Fibroblast of skin of left quadriceps (primary cell): ENCODE results near the gene PXDN.

Experiments
- DNase-seq, 2 experiments: peaks; one replicate each; pipeline ENCODE4 v3.0.0-alpha.2; 2013; ENCODE audit warnings: low read depth in 2 of 2

PXDN gene

GRCh38 chr2:1599301-1600085, 144.8 kb downstream of the PXDN start:
- no peak for DNase-seq

GRCh38 chr2:1598800-1599199, 145.5 kb downstream of the PXDN start:
- no peak for DNase-seq

DNA sequence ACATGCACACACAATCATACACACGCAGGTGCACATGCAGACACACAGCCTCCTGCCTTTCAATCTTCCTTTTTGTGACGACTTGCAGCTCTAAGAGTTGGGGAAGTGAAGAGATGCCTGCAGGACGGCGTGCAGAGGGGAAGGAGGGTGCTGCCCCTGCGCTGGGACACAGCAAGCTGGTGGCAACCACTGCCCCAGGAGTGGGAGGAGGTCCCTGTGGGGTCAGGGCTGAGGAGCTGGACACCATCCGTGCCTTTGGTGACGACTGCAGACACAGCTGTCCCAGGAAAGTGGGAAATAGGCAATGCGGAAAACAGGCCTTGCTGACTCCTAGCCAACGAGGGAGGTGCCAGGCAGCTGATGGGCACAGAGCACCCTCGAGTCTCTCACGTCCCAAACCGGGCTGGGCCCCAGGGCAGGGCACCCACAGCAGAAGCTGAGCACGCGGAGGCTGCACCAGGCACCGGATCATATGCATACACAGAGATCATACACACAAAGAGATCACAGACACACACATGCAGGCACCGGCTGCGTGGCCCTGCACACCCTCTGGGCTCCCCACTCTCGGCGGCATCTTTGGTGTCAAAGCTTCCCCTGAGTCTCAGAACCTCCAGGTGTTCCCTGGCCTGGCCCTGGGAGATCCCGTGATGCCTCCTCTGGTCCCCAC, 146.1 kb downstream of the PXDN start:
- DNase-seq: no peak

DNA sequence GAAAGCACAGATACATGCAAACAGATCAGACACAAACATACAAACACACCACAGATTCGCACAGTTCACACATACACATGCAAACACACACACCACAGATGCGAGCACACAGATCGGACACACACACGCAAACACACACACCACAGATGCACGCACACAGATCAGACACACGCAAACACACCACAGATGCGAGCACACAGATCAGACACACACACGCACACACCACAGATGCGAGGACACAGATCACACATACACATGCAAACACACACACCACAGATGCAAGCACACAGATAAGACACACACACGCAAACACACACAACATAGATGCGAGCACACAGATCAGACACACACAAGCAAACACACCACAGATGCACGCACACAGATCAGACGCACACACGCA, 149.0 kb downstream of the PXDN start:
- DNase-seq: no peak

- DNase-seq: no peak
These were observed 149.7 kb downstream of the PXDN start for GRCh38 chr2:1594373-1595171.

GRCh38 chr2:1594123-1594372, 150.3 kb downstream of the PXDN start:
- no peak for DNase-seq

DNA sequence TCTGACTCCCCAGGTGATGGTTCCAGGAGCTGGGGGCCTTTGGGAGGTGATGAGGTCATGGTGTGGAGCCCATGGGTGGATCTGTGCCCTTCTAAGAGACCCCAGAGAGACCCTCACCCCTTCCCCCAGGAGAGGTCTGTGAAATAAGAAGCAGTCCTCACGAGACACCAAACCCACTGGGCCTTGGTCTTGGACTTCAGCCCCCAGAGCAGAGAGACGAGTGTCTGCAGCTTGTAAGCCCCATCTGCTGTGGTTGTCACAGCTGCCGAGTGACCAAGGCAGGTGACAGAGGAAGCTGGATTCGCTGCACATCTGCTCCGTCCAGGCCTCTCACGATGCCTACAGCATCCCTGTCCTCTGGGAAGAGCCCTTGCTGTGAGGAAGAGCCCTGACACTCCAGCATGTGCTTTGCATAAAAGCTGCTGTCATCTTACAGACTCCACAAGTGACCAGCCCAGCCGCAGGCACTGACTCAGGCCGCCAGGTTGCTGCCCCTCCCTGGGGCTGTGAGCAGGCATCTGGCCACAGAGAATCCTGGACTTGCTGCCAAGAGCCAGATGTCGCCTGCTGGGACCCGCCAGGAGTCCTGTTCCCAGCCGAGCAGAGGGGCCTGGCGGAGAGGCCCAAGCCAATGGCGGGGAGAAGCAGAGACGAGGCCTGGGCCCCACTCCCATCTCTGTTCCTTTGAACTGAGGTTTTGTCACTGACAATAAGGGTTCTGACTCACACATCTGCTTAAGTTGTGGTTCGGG, 150.8 kb downstream of the PXDN start:
- peak in 1 of 2 experiments; percentile 44 for DNase-seq

- peak in 1 of 2 experiments; percentile 43 for DNase-seq
These were observed 152.1 kb downstream of the PXDN start for GRCh38 chr2:1591978-1592907.

- no peak for DNase-seq
These were observed 152.9 kb downstream of the PXDN start for GRCh38 chr2:1591461-1591770.

DNA sequence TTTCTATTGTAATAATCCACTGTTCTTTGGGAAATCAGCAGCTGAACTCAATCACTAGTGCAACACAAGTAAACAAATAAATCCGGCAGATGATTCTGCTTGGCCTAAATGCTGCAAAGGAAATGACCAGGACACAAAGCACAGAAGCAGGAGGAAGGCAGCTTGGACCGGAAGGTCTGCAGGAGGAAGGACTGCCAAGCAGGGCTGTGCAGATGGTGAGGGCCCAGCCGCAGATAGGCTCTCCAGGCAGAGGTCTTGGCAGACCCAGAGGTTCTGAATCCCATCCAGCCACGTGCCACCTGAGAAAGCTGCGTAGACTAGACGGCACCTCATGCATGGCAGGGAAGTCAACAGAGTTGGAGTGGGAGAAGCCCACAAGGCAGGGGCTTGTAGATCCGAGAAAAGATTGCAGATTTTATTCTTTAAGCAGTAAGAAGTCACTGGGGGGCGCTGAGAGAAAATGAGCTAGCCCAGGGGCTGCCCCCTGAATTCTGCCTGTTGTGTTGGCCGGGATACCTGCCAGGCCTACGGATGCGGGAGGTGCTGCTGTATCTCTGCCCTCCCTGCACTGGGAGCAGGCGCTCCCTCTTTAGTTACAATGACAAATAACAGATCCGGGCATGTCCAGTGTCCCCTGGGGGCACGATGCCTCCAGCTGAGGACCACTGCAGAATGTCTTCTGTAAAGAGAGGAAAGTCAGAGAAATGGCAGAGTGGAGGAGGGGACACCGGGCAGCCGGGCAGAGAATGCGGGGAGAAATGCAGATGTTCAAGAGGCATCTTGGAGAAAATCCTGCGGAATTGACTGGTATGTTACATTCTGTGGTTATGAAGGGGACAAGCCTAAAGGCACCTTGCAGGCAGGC, 153.5 kb downstream of the PXDN start:
- no peak for DNase-seq

DNA sequence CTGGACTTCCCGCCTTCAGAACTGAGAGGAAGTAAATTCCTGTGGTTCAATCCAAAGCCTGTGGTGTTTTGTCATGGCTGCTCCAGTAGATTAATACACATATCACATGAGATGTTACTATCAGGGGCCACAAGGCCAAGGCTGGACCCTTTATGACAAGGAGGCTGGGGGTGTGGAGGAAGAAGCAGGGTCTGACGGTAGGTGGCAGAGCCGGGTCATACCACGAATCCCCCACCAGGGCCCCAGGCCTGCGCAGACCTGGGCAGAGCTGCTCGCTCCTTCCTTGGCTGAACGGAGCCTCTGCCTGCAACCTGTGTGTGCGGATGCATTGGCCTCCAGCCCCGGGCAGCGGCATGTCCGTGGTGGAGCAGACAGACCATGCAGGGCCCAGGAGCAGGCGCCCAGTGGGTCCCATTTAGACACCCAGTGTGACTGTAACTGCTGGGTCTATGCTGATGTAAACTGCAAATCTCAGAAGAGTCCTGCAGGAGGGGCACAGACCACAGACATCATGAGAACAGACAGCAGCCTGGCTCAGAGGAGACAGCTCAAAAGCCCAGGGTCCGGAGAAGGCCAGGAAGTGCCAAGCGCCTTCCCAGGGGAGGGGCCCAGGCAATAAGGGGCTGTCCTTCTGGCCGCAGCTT, 155.2 kb downstream of the PXDN start:
- DNase-seq: no peak

DNA sequence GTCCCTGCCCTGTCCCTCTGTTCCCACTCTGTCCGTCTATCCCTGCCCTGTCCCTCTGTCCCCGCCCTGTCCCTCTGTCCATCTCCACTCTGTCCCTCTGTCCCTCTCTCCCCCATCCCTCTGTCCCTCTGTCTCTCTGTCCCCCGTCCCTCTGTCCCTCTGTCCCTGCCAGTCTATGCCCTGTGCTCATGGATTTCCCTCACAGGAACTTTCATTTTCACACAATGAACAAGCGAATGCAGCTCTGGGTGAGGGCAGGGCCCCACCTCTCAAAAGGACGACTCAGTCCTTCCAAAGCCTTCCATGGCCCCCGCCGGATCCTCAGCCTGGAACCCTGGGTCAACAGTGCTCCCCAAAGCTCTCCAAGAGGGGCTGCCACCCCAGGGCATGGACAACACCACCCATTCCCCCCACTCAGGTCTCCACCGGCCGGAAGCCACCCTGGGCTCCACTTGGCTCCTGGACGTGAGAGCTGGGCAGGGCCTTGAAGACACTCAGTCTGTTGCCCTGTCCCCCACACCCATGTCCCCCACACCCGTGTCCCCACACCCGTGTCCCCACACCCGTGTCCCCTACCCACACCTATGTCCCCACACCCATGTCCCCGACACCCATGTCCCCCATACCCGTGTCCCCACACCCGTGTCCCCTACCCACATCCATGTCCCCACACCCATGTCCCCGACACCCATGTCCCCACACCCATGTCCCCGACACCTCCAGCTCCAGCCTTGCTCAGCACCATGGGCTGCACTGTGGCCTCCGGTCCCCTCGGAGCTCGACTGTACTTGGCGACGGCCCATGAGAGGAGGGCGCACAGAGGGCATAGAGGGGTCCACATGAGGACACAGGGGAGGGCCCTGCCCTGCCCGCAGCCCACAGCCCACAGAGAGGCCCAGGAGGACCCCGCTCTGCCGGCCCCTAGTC, 156.0 kb downstream of the PXDN start:
- no peak for DNase-seq

DNA sequence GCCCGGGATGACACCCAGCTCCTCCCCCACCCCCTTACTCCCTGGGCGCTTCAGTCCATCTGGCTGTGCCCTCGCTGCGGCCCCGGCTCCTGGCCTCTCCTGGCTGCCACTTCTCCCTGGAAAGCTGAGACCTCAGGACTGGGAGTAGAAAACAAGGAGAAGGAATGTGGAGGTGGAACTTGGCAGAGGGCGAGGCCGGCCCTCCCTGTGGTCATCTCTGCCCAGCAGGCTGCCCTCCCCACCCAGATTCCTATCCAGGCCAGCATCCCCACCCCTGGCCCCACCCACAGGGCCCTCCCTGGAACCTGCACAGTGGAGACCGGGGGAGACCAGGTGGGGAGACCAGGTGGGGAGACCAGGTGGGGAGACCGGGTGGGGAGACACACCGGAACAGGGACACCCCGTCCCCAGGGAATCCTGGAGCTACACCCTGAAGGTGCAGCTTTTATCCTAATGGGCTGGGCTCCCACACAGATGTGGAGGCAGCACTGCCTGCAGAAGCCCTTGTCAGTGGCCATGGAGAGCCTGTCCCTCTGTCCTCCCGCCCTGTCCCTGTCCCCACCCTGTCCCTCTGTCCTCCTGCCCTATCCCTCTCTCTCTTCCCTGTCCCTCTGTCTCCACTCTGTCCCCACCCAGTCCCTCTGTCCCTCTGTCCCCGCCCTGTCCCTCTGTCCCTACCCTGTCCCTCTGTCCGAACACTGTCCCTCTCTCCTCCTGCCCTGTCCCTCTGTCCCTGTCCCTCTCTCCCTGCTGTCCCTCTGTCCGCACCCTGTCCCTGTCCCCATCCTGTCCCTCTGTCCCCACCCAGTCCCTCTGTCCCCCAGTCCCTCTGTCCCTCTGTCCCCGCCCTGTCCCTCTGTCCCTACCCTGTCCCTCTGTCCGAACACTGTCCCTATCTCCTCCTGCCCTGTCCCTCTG, 157.1 kb downstream of the PXDN start:
- DNase-seq: no peak

DNA sequence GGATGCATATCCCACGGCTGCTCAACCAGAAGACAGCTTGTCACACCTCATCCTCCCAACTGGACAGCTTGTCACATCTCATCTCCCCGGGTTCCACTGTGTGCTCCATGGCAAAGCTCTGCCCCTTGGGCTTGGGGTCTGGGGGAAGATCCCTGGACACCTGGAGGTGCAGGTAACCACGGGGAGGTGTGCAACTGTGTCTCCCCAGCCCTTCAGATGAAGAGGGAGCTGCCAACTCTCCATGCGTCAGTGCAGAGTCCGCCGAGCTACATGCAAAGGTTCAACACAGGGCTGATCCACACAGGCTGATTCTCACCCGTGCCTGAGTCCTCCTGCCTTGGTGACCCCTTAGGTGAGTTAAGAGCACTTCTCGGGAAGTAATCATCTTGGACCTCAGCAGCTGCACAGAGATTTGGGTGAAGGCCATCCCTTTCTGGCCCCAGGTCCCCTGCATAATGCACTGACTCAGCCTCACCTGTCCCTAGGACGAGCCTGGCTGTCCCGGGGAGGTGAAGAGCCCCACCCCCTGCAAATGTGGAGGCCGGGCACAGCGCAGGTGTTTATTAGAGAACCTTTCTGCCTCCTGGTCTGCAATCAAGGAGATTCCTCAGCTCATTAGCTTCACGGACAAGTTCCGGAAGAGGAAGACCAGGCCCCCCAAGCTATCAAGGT, 157.9 kb downstream of the PXDN start:
- no peak for DNase-seq

GRCh38 chr2:1585635-1586034, 158.7 kb downstream of the PXDN start:
- DNase-seq: no peak

DNA sequence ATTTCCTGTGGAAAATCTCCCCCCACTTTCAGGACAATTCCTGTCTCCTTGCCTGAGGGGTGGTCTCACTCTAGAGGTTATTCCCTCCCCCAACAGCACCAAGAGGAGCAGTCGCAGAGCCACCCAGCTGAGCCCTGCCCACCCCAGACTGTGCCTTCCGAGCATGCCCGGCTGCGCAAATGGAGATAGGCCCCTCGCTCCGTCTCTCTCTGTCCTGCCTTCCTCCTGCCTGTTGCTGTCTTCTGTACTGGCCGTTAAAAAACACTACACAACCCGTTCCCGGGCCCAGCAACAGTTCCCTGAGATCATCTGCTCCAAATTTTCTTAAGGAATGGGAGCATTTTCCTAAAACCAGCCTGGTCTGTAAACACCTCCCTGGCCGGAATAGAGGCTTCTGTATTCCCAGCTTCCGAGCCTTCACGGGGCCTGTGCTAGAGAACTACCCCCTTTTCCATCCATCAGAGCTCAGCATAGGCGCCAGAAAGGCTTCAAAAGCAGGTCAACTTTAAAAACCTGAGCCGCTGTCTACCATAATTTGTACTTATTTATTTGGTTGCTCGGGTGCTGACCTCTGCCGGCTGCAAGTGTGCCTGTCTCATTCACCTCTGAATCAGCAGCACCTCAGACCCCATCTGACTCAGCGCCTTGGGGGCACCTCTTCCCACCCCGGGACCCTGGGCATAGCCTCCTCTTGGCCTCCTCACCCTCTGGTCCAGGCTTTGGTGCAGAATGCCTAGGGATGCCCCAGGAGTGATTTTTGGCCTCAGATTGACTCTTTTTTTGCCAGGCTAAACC, 159.4 kb downstream of the PXDN start:
- no peak for DNase-seq
